Vagina (tissue), 2 donors: Measurements from ENCODE around the gene PRICKLE1. TPM values are rescaled to one million over a fixed set of nuclear protein-coding genes. Genes with fewer than 3 reads are reported as not detected.

Experiments
- DNase-seq, 2 donors: peaks; one replicate each; pipeline ENCODE4 v3.0.0-alpha.2; 2017; ENCODE audit errors: extremely low spot score in 2 of 2
- H3K27ac ChIP-seq: fragments of 200-600 bp; sonication (generic); one replicate; pipeline ENCODE4 v1.5.1; 2019
- H3K27me3 ChIP-seq: fragments of 200-600 bp; sonication (generic); one replicate; pipeline ENCODE4 v1.5.1; 2019
- H3K36me3 ChIP-seq, 2 donors: fragments of 200-600 bp; sonication (generic); one replicate each; pipeline ENCODE4 v1.5.1; 2017 to 2019
- H3K4me1 ChIP-seq: fragments of 200-600 bp; sonication (generic); one replicate; pipeline ENCODE4 v1.5.1; 2019
- H3K4me3 ChIP-seq, 2 donors: fragments of 200-600 bp; sonication (generic); 1 replicate in 1 of 2; 2 replicates in 1 of 2; pipeline ENCODE4 v1.5.1; 2016 to 2019
- H3K9me3 ChIP-seq: fragments of 200-600 bp; sonication (generic); one replicate; pipeline ENCODE4 v1.5.1; 2019
- POLR2A ChIP-seq, 2 donors: fragments of 450-650 bp; IDR thresholded peaks; one replicate each; pipeline ENCODE4 v1.6.1; 2017; ENCODE audit warnings: antibody characterized with exemption in 2 of 2, mild to moderate bottlenecking in 2 of 2, moderate library complexity in 2 of 2
- POLR2AphosphoS5 ChIP-seq, 2 donors: sonication (generic); formaldehyde crosslinking; IDR thresholded peaks; one replicate each; pipeline ENCODE4 v1.9.0; 2017; ENCODE audit warnings: antibody characterized with exemption in 2 of 2, mild to moderate bottlenecking in 2 of 2, low read depth in 1 of 2; ENCODE audit not compliant: insufficient read depth in 1 of 2
- intact Hi-C: fragments of 100-400 bp; cut with DNase I; formaldehyde crosslinking; loops from one replicate; pipeline ENCODE4 v1.15.1; 2023
- total RNA-seq: library from RNA; depleted of rRNA; stranded (reverse); fragments of >200 nt; gene quantifications from one replicate; pipeline ENCODE4 v1.2.3, GENCODE V29; 2016
- TF ChIP-seq, protein P1 (sequence below), 3 experiments: fragments of 450-650 bp in 2 of 3; fragments of 200-600 bp in 1 of 3; sonication (generic) in 1 of 3; IDR thresholded peaks; one replicate each; pipeline ENCODE4 v1.5.1; 2017 to 2019; ENCODE audit warnings: antibody characterized with exemption in 3 of 3, mild to moderate bottlenecking in 2 of 3, moderate library complexity in 2 of 3

Gene PRICKLE1
- total RNA-seq, 1 donor from 2014 or later = 25.3 TPM

DNA sequence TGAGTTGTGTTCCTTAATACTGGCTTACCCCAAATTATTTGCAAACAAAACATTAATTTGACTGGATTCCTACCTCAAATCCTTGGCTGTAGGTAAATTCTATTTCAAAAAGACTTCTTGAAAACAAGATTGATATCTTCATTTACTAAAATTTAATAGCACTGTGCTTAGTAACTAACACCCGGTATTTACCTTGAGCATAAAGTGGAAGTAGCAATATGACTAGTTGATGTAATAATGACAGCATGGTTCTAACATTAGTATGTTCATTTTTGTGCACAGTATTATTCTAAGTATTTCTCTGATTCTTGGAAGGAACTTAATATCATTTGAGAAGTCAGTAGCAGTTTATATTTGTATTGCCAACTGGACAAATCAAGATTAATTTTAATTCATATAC, 166.8 kb downstream of the PRICKLE1 start:
- no peak for DNase-seq
- Histone ChIP-seq H3K36me3 (no peaks in the 10 kb centered on the region), H3K4me1 (peaks cover 6% of the 10 kb centered on the region), H3K4me3 (no peak overlapping the region), H3K9me3 (no peaks in the 10 kb centered on the region), H3K27me3 (no peaks in the 10 kb centered on the region), H3K27ac (no peak overlapping the region)
- intact Hi-C loops = no loop called here
- TF ChIP-seq POLR2AphosphoS5 (IDR thresholded peaks at IDR 0.05; ENCODE audit: insufficient read depth in 1 of 2, low read depth in 1 of 2) = no peak
- TF ChIP-seq POLR2A (IDR thresholded peaks at IDR 0.05) = no peak
- TF ChIP-seq, protein P1, sequence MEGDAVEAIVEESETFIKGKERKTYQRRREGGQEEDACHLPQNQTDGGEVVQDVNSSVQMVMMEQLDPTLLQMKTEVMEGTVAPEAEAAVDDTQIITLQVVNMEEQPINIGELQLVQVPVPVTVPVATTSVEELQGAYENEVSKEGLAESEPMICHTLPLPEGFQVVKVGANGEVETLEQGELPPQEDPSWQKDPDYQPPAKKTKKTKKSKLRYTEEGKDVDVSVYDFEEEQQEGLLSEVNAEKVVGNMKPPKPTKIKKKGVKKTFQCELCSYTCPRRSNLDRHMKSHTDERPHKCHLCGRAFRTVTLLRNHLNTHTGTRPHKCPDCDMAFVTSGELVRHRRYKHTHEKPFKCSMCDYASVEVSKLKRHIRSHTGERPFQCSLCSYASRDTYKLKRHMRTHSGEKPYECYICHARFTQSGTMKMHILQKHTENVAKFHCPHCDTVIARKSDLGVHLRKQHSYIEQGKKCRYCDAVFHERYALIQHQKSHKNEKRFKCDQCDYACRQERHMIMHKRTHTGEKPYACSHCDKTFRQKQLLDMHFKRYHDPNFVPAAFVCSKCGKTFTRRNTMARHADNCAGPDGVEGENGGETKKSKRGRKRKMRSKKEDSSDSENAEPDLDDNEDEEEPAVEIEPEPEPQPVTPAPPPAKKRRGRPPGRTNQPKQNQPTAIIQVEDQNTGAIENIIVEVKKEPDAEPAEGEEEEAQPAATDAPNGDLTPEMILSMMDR (IDR thresholded peaks at IDR 0.05) = no peak

DNA sequence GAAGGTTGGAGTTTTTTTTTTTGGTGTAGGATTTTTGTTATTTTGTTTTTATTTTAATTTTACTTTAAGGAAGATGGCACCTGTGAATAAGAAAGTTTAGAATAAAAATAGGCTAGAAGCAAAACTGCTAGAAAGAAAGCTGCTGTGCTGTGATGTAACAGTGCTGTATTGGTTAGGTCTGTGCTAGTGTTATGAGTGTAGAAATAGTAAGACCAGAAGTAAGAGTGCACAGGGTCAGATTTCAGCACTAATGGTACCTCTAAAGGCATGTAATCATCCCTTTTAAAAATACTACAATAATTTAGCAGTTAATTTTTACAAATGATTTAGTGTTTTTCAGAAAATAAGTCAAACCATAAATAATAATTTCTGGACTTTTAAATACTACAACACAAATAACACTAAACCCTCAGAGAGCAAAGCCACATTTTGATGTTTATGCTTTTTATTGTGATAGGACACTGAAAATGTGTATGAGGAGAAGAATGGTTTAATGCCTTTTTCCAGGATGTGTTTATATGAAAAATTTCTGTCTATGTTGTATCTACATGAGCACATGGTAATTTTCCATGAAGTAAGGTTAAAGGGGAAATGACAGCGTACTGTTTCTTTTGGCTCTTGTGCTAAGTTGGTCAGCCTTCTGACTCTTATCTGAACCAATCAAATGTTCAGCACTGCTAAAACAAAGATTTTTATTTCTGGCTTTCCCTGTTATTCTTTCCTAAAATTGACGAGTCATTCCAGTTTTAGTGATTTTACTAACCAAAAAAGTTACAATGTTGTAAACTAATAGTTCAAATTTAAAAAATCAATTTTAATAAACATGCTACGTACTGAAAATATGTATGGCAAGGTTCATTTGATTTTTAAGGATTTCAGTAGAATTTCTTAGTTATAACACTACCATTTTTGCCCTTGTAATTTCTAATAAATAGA, 167.4 kb downstream of the PRICKLE1 start:
- no peaks in the 10 kb centered on the region for H3K36me3 ChIP-seq
- DNase-seq = no peak
- intact Hi-C loops = no loop called here
- peaks cover 6% of the 10 kb centered on the region for H3K4me1 ChIP-seq
- H3K4me3 ChIP-seq = no peak overlapping the region
- no peaks in the 10 kb centered on the region for H3K27me3 ChIP-seq
- peak overlapping the region; percentile 24 for H3K27ac ChIP-seq
- TF ChIP-seq POLR2A (IDR thresholded peaks at IDR 0.05) = no peak
- TF ChIP-seq, protein P1 (IDR thresholded peaks at IDR 0.05) = no peak
- no peak for TF ChIP-seq POLR2AphosphoS5 (IDR thresholded peaks at IDR 0.05; ENCODE audit: insufficient read depth in 1 of 2, low read depth in 1 of 2)
- no peaks in the 10 kb centered on the region for H3K9me3 ChIP-seq

DNA sequence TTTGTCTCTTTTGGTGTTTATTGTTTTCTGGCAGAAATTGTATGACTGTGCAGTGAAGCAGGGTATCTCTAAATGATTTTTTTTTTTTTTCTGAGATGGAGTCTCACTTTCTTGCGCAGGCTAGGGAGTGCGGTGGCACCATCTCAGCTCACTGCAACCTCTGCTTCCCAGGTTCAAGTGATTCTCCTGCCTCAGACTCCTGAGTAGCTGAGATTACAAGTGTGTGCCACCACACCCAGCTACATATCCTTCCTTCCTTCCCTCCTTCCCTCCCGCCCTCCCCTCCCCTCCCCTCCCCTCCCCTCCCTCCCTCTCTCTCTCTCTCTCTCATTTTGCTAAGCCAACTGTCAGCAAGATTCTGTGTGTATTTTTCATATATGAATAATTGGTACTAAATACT, 169.2 kb downstream of the PRICKLE1 start:
- no peak for DNase-seq
- intact Hi-C loops = no loop called here
- Histone ChIP-seq H3K27me3 (no peaks in the 10 kb centered on the region), H3K27ac (no peak overlapping the region), H3K4me1 (peaks cover 6% of the 10 kb centered on the region), H3K9me3 (no peaks in the 10 kb centered on the region), H3K36me3 (no peaks in the 10 kb centered on the region), H3K4me3 (no peak overlapping the region)
- TF ChIP-seq POLR2A (IDR thresholded peaks at IDR 0.05) = no peak
- TF ChIP-seq, protein P1 (IDR thresholded peaks at IDR 0.05) = no peak
- TF ChIP-seq POLR2AphosphoS5 (IDR thresholded peaks at IDR 0.05; ENCODE audit: insufficient read depth in 1 of 2, low read depth in 1 of 2) = no peak

DNA sequence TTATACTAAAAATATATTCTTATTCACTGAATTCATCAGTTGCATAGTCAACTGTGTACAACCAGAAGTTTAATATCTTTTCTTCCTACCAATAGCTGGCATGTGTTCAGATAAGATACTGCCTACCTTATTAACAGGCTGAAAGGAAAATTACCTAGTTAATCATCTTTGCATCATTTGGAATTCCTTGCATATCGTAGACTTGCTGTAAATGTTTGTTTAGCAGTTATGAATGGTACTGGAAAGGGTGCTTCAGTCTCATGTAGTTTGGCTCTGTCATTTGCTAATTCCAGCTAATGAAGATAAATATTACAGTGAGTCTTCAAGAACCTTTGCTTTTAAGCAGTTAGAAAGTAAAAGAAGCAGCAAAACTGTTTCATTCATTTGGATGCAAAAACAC, 179.2 kb downstream of the PRICKLE1 start:
- no peak for DNase-seq
- intact Hi-C loops = no loop called here
- Histone ChIP-seq H3K36me3 (no peaks in the 10 kb centered on the region), H3K9me3 (no peaks in the 10 kb centered on the region), H3K27ac (no peak overlapping the region), H3K4me3 (no peak overlapping the region), H3K27me3 (no peaks in the 10 kb centered on the region), H3K4me1 (no peaks in the 10 kb centered on the region)
- TF ChIP-seq POLR2A (IDR thresholded peaks at IDR 0.05) = no peak
- TF ChIP-seq POLR2AphosphoS5 (IDR thresholded peaks at IDR 0.05; ENCODE audit: insufficient read depth in 1 of 2, low read depth in 1 of 2) = no peak
- TF ChIP-seq, protein P1 (IDR thresholded peaks at IDR 0.05) = no peak

DNA sequence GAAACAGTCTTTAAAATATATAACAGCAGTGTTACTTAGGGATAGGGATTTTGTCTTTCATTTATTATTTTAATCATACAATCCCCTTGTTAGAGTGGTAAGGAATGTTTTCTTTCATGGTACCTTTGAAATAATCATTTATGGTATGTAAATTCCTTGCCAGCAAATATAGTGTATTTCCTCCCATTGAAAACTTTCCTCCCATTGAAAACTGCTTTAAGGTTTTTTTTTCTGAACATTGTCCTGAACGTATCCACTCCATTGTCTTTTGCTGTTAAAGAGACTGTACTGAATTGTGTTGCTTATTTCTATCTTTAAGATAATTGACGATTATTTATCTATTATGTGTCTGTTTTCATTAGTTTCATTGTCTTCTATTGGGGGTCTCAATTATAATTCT, 180.1 kb downstream of the PRICKLE1 start:
- no peak for DNase-seq
- Histone ChIP-seq H3K27me3 (no peaks in the 10 kb centered on the region), H3K4me1 (no peaks in the 10 kb centered on the region), H3K36me3 (no peaks in the 10 kb centered on the region), H3K9me3 (no peaks in the 10 kb centered on the region), H3K4me3 (no peak overlapping the region), H3K27ac (no peak overlapping the region)
- TF ChIP-seq POLR2AphosphoS5 (IDR thresholded peaks at IDR 0.05; ENCODE audit: insufficient read depth in 1 of 2, low read depth in 1 of 2) = no peak
- TF ChIP-seq, protein P1 (IDR thresholded peaks at IDR 0.05) = no peak
- TF ChIP-seq POLR2A (IDR thresholded peaks at IDR 0.05) = no peak
- intact Hi-C loops = no loop called here
